A673 (cell line): Measurements from ENCODE around the gene ADI1. TPM values are rescaled to one million over a fixed set of nuclear protein-coding genes. Genes with fewer than 3 reads are reported as not detected.

Experiments used
- BruUV-seq: library from RNA; stranded (reverse); fragments of 400-500 nt; replicated peaks from 2 replicates; lab custom pipeline; 2021; lab: Mats Ljungman, UMichigan
- CTCF ChIA-PET: fragments of 300-600 bp; sonication (Branson Sonifier 250); formaldehyde crosslinking; loops from one replicate; lab custom pipeline; 2022; ENCODE audit warnings: antibody characterized with exemption; lab: Charles Lee
- POLR2A ChIA-PET: fragments of 300-600 bp; sonication (Branson Sonifier 250); formaldehyde crosslinking; loops from one replicate; lab custom pipeline; 2022; ENCODE audit warnings: antibody characterized with exemption; ENCODE audit not compliant: low non-redundant PET; lab: Charles Lee
- DNase-seq: peaks from one replicate; pipeline ENCODE4 v3.0.0-alpha.2; 2015; ENCODE audit warnings: low spot score
- H3K27ac ChIP-seq: fragments of 200-600 bp; sonication (generic); 2 replicates; pipeline ENCODE4 v1.5.1; 2016; ENCODE audit warnings: mixed run types, low read depth, mild to moderate bottlenecking, mixed read lengths, antibody characterized with exemption, low read length; ENCODE audit not compliant: poor library complexity, severe bottlenecking
- H3K27me3 ChIP-seq: fragments of 200-600 bp; sonication (generic); replicated peaks from 2 replicates; pipeline ENCODE4 v1.6.1; 2017; ENCODE audit warnings: mixed run types, low read depth, mild to moderate bottlenecking, mixed read lengths, antibody characterized with exemption, low read length; ENCODE audit not compliant: insufficient read depth, poor library complexity
- H3K36me3 ChIP-seq: fragments of 200-600 bp; sonication (generic); 2 replicates; pipeline ENCODE4 v1.6.1; 2016; ENCODE audit warnings: mixed run types, mild to moderate bottlenecking, mixed read lengths, antibody characterized with exemption, low read length; ENCODE audit not compliant: insufficient read depth, poor library complexity, severe bottlenecking
- H3K4me1 ChIP-seq: fragments of 200-600 bp; sonication (generic); 2 replicates; pipeline ENCODE4 v1.6.1; 2017; ENCODE audit warnings: mixed run types, mild to moderate bottlenecking, mixed read lengths, antibody characterized with exemption, low read length; ENCODE audit not compliant: insufficient read depth, poor library complexity, severe bottlenecking
- H3K4me3 ChIP-seq: fragments of 200-600 bp; sonication (generic); 2 replicates; pipeline ENCODE4 v1.5.1; 2016; ENCODE audit warnings: low read depth, mixed run types, mild to moderate bottlenecking, mixed read lengths, low read length; ENCODE audit not compliant: poor library complexity, severe bottlenecking
- H3K9me3 ChIP-seq: fragments of 200-600 bp; sonication (generic); 2 replicates; pipeline ENCODE4 v1.6.1; 2016; ENCODE audit warnings: mixed run types, low read depth, mild to moderate bottlenecking, mixed read lengths, antibody characterized with exemption, low read length; ENCODE audit not compliant: poor library complexity, severe bottlenecking
- EZH2 ChIP-seq: fragments of 200-600 bp; sonication (generic); IDR thresholded peaks from 2 replicates; pipeline ENCODE4 v1.6.1; 2017; ENCODE audit warnings: borderline replicate concordance, low read depth, mild to moderate bottlenecking, mixed read lengths, antibody characterized with exemption, low read length; ENCODE audit not compliant: poor library complexity, severe bottlenecking
- intact Hi-C: fragments of 100-400 bp; cut with micrococcal nuclease; formaldehyde crosslinking; loops from one replicate; pipeline ENCODE4 v1.10.0; 2022; ENCODE audit not compliant: unreplicated experiment
- total RNA-seq: library from RNA; stranded (reverse); gene quantifications from 2 replicates; pipeline ENCODE4 v1.2.3, GENCODE V29; 2021
- TF ChIP-seq, protein P1 (sequence below): fragments of 300-800, 200-600 bp; sonication (generic); conservative IDR thresholded peaks from 2 replicates; pipeline ENCODE4 v1.5.1; 2017; ENCODE audit warnings: low read depth, mild to moderate bottlenecking, antibody characterized with exemption, low read length, moderate library complexity, mixed read lengths

Gene ADI1
- total RNA-seq, 1 experiment from 2014 or later = 68.3 TPM

DNA sequence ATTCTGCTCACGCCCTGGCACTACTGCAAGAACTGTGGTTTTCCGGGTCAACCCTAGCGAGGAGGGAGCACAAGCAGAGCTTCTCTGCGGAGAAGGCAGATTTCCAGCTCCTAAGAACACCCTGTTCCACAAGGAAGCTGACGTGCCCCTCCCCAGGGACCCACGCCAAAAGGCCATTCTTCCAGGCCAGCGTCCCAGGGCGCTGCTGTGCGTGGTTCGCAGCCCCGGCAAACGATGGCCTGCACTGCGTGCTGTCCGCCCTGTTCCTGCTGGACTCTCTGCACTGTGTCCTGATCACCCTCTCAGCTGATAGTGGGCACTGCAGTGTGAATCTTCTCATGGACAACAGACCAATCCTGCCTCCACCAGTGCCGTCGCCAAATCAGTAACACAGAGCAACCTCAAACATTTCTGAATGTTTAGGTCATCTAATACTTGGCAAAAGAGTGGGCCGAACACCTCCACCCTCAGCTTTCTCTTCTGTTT lies 49.1 kb downstream of the ADI1 start:
- H3K27ac ChIP-seq = no peak overlapping the region

DNA sequence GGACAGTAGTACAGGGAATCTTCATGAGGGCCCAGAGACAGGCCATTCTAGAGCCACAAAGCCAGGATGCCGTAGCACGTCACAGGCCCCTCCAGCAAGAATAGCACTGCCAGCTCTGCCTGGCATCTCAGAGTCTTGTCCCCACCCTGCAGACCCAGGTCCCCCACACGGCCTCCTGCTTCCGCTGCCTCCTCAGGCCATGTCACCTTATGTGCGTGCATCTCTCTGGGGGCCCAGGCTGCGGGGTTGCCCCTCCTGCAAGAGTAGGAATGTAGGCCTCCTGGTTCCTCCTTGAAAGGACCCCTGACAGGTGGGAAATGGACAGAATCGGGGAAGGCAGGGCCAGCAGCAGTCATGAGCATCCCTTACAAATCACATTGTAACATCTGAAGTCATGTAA lies 49.8 kb downstream of the ADI1 start:
- Histone ChIP-seq H3K9me3 (no peaks in the 10 kb centered on the region), H3K27me3 (no peaks in the 10 kb centered on the region), H3K4me1 (peaks cover 7% of the 10 kb centered on the region), H3K27ac (no peak overlapping the region), H3K36me3 (peaks cover 3% of the 10 kb centered on the region), H3K4me3 (no peak overlapping the region)
- BruUV-seq = no TSS peak
- DNase-seq = no peak
- TF ChIP-seq EZH2 = no peak
- TF ChIP-seq, protein P1, sequence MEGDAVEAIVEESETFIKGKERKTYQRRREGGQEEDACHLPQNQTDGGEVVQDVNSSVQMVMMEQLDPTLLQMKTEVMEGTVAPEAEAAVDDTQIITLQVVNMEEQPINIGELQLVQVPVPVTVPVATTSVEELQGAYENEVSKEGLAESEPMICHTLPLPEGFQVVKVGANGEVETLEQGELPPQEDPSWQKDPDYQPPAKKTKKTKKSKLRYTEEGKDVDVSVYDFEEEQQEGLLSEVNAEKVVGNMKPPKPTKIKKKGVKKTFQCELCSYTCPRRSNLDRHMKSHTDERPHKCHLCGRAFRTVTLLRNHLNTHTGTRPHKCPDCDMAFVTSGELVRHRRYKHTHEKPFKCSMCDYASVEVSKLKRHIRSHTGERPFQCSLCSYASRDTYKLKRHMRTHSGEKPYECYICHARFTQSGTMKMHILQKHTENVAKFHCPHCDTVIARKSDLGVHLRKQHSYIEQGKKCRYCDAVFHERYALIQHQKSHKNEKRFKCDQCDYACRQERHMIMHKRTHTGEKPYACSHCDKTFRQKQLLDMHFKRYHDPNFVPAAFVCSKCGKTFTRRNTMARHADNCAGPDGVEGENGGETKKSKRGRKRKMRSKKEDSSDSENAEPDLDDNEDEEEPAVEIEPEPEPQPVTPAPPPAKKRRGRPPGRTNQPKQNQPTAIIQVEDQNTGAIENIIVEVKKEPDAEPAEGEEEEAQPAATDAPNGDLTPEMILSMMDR = no peak
- ChIA-PET POLR2A (no interaction called here), CTCF (no interaction called here)
- intact Hi-C loops = loop anchor here (10.0 kb wide), 1 partner anchor 1615 kb away; no protein-coding TSS in a partner anchor

More for the DNA sequence above, 49.1 kb downstream of the ADI1 start:
- no peaks in the 10 kb centered on the region for H3K9me3 ChIP-seq
- intact Hi-C loops = no loop called here
- TF ChIP-seq, protein P1 = no peak
- no peak for TF ChIP-seq EZH2
- DNase-seq = no peak
- peaks cover 3% of the 10 kb centered on the region for H3K36me3 ChIP-seq
- BruUV-seq = no TSS peak
- no peaks in the 10 kb centered on the region for H3K27me3 ChIP-seq
- H3K4me3 ChIP-seq = no peak overlapping the region
- ChIA-PET POLR2A (no interaction called here), CTCF (interaction anchor here (0.7 kb wide), 1 partner anchor 340 kb away, joined by 4 read pairs; no protein-coding TSS in a partner anchor)
- peaks cover 7% of the 10 kb centered on the region for H3K4me1 ChIP-seq

DNA sequence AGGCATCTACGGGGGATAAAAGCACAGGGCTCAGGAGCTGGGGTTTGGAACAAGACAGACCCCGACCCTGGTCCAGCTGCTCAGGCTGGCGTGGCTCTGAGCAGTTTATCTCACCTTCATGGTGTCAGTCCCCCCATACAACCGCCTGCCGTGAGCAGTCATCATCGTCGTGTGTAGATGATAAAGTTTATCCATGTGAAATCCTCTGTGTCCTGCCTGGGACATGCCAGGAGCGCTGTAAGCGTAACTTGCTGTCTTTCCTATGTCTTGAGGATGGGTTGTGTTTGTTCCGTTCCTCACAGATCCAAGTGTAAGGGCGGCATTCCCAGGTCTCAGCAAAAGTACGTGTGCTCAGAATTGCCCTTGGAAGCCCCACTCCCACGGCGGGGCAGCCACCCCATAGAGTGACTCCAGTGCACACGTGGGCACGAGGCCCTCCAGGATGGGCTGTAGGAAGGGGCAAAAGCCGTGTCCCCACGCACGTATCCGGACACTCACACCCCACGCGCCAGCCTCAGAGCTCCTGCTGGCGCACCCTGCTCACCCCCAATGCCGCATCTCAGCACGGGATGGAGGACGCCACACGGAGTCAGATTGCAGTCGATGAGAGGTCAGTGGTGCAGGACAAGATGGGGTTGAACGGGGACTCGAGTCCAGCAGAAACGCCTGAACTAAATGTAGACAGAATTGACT lies 50.9 kb downstream of the ADI1 start:
- H3K27ac ChIP-seq = no peak overlapping the region
- H3K9me3 ChIP-seq = no peaks in the 10 kb centered on the region
- H3K4me3 ChIP-seq = no peak overlapping the region
- no TSS peak for BruUV-seq
- intact Hi-C loops = loop anchor here (10.0 kb wide), 1 partner anchor 1614 kb away; no protein-coding TSS in a partner anchor
- no peak for DNase-seq
- H3K4me1 ChIP-seq = peaks cover 7% of the 10 kb centered on the region
- H3K36me3 ChIP-seq = peaks cover 3% of the 10 kb centered on the region
- TF ChIP-seq, protein P1 = no peak
- TF ChIP-seq EZH2 = no peak
- ChIA-PET CTCF (no interaction called here), POLR2A (no interaction called here)
- no peaks in the 10 kb centered on the region for H3K27me3 ChIP-seq
